ENCODE measurements around the gene CDK5RAP1. TPM values are rescaled to one million over a fixed set of nuclear protein-coding genes. Genes with fewer than 3 reads are reported as not detected.
"Not testable (repeated sequence)": the region's sequence is repeated elsewhere in the genome, so short reads cannot be mapped to it uniquely, and the experiment has no call there.

Gene CDK5RAP1, protein sequence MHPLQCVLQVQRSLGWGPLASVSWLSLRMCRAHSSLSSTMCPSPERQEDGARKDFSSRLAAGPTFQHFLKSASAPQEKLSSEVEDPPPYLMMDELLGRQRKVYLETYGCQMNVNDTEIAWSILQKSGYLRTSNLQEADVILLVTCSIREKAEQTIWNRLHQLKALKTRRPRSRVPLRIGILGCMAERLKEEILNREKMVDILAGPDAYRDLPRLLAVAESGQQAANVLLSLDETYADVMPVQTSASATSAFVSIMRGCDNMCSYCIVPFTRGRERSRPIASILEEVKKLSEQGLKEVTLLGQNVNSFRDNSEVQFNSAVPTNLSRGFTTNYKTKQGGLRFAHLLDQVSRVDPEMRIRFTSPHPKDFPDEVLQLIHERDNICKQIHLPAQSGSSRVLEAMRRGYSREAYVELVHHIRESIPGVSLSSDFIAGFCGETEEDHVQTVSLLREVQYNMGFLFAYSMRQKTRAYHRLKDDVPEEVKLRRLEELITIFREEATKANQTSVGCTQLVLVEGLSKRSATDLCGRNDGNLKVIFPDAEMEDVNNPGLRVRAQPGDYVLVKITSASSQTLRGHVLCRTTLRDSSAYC
- 39.0 and 42.5 TPM in 2 replicates for total RNA-seq

DNA sequence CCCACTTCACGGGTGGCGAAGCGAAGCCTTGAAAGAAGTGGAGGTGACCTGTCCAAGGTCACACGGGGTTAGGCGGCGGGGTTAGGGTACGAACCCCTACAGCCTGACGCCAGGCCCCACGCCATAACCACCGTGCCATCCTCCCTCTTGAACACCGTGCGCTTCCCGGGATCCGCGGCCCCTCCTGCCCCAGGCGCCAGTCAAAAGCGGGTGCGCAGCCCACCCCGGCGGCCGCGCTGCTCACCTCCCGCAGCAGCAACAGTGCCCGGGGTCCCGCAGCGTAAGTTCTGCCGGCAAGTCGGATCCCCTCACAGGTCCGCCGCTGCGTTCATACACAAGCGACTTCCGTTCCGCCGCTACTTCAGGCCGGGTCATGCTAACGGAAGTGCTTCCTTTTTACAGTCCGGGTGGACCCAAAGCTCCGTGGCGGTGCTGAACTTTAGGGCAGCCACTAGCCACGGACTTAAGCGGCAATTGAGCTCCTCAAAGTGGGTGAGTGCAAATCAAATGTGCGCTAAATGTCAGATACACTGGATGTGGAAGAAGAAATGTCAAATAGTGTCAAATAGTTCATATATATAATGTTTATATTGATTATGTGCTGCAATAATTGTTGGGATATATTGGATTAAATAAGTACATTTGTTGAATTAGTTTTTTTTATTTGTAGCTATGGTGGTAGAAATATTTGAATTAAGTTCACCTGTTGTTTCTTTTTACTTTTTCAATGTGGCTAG is at the start of gene CDK5RAP1:
Gene CDK5RAP1, minus strand, starts transcription at position 336 of the 737 bp plus-strand sequence. CDS start 4,455 bp downstream, outside the sequence.
- intact Hi-C loops (cut with micrococcal nuclease) = loop anchor here (1.0 to 5.0 kb wide), 13 partner anchors 29 to 962 kb away; partner anchors contain the start of genes AHCY, C20orf144, CHMP4B and E2F1

DNA sequence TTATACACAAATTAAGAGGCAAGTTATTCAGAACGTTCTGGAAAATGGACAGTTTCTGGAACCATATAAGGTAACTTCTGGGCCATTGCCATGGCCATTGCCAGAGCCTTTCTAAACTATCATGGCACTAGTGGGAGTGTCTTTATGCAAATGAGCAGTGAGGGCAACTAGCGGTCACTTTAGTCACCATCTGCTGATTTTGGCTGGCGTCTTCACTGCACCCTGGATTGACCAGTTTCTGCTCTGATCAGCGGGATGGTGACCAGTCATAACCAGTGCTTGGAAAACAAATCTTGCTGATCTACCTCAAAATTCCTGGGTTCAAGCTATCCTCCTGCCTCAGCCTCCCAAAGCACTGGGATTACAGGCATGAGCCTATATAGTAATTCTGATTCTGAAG is 49.5 kb upstream of the CDK5RAP1 start:
- intact Hi-C loops (cut with micrococcal nuclease) = no loop called here

DNA sequence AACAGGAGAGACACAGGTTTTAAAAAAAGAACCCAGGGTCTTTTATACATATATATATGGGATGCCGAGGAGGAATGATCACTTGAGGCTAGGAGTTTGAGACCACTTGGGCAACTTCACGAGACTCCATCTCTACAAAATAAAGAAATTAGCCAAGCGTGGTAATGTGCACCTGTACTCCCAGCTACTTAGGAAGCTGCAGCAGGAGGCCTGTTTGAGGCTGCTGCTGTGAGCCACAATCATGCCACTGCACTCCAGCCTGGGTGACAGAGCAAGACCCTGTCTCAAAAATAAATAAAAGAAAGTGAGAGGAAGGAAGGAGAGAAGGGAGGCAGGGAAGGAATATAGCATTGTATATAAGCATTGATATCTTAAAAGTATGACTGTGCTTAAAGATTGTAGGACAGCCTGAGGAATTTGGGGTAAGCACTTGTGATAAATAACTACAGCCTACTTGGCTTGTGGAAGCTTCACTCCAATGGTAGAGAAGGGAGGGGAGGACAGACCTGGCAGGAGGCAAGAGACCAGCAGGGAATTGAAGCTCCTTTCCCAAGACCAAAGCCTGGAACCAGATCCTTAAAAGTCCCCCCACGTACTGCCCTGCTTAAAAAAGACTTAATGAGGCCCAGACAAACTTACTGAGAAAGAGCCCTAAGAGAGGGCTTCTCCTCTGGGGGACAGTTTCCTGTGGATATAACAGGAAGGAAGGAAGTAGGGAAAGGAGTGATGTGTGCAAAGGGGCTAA is 44.7 kb upstream of the CDK5RAP1 start:
- intact Hi-C loops (cut with micrococcal nuclease) = loop anchor here (10.0 kb wide), 1 partner anchor 859 kb away; the partner anchor contains the start of gene AHCY

DNA sequence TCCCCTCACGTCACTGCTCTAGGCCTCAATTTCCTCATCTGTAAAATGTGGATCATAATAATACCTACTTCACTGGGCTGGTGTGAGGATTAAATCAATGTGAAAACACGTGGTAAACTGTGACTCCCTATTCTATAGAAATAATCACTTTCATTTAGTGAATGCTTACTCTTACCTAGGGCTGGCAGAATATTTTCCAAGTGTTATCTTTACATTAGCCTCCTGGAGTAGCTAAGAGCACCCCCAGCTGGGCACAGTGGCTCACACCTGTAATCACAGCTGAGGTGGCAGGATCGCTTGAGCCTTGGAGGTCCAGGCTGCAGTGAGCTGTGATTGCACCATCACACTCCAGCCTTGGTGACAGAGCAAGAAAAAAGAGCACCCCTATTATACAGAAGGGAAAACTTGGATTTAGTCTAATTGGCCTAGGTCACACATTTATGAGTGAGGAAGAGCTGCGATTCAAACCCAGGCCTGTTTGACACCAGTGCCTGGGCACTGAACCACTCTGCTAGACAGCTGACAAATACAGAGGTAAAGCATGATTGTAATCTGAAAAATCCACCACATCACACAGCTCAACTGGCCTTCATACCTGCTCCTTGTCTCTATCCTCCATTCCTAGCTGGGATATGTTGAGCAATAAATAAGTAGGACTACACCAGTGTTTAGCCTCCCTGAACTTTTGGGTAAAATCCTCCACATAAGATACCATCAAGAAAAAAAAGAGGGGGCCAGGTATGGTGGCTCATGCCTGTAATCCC is 43.7 kb upstream of the CDK5RAP1 start:
- intact Hi-C loops (cut with micrococcal nuclease) = loop anchor here (1.0 to 10.0 kb wide), 10 partner anchors 12 to 860 kb away; partner anchors contain the start of genes ACTL10, AHCY, CDK5RAP1 and E2F1

DNA sequence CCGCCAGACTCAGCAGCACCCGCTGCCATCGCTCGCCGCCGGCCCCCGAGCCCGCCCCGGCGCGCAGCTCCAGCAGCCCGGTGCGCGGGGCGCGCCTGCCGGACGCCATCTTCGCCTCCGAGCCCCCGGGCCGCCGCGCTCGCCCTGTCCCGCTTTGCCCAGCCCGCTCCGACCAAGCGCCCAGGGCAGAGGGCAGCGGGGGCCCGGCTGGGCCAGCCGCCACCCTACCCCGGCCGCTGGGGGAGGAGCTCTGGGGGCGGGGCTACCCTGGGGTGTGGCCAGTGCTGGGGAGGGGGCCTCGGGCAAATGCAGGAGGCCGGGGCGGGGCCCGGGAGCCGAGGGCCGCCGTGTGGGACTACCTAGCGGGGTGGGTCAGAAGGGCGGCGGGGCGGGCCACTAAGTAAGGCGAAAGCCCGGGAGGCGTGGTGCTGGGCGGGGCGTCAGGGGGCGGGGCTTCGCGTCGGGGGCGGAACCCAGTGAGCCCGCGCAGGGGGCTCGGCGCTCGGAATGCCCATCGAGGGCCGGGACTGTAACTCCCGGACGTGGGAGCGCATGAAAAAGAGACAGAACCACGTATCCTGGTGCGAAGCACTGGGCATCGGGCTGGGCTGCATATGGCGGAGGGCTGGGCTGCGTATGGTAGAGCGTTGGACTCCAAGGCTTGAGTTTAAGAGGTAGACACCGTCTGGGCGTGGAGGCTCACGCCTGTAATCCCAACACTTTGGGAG is 42.4 kb upstream of the CDK5RAP1 start, which contains the start of gene SNTA1:
Gene SNTA1, minus strand, starts transcription at position 252 of the 728 bp plus-strand sequence. Its CDS starts 143 bp downstream, at position 109.
- intact Hi-C loops (cut with micrococcal nuclease) = loop anchor here (1.0 to 10.0 kb wide), 11 partner anchors 14 to 861 kb away; partner anchors contain the start of genes ACTL10, AHCY, CDK5RAP1 and E2F1

DNA sequence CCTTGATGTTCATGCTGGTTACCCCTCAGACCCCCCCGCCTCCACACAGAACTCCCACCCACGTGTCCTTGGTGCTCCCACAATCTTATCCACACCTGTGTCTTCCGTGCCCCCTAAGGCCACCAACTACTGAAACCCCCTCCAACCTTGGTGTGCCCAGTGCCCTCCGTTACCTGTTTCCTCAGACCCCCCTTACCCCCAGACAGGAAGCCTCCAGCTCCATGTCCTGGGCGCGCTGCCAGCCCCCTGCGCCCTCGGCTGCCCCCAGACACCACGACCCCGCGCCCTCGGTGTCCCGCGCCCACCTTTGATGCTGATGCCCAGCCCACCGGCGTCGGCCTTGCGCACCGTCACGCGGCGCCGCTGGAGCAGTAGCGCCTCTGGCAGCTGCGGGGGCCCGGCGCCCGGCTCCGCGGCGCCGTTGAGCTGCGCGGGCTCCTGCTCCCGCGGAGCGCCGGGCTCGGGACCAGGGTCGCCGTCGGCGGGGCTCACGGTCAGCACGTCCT is 41.7 kb upstream of the CDK5RAP1 start:
- intact Hi-C loops (cut with micrococcal nuclease) = loop anchor here (1.0 to 10.0 kb wide), 4 partner anchors 146 to 862 kb away; partner anchors contain the start of genes AHCY and EIF2S2

DNA sequence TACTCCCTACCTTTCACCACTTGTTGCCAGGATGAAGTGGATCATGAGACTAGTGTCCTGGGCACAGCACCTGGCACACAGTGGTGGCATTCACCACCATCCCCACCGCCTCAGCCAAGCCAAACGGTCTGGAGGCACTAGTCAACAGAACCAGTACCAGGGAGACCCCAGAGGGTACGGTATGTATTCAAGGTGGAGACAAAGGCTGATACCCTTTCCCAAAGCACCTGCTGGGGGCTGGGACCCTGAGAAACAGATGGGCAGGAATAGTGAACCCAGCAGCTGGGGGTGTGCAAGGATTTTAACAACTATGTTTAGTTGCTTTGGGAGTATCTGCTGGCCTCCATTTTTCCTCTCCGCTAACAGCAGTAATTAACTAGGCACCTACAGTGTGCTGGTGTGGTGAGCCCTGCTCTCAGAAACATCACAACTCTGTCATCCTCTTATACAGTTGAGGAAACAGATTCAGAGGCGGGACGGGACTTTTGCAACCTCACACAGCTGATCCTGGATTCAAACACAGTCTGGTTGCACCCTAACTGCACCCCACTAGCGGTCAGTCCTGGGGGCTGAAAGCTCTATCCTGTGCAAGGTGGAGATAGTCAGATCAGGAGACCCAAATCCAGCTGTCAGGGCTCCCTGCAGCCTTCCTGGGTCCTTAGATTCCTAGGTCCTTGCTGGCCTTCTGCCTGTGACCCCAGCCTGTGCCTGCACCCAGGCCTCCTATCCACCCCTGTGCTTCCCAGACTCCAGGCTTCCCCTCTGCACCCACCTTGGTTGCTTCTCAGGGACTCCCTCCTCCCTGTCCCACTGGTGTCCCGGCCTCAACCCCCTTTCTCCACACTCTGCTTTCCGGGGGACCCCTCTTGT is 41.1 kb upstream of the CDK5RAP1 start:
- intact Hi-C loops (cut with micrococcal nuclease) = loop anchor here (1.0 to 10.0 kb wide), 4 partner anchors 145 to 862 kb away; partner anchors contain the start of genes AHCY and EIF2S2

DNA sequence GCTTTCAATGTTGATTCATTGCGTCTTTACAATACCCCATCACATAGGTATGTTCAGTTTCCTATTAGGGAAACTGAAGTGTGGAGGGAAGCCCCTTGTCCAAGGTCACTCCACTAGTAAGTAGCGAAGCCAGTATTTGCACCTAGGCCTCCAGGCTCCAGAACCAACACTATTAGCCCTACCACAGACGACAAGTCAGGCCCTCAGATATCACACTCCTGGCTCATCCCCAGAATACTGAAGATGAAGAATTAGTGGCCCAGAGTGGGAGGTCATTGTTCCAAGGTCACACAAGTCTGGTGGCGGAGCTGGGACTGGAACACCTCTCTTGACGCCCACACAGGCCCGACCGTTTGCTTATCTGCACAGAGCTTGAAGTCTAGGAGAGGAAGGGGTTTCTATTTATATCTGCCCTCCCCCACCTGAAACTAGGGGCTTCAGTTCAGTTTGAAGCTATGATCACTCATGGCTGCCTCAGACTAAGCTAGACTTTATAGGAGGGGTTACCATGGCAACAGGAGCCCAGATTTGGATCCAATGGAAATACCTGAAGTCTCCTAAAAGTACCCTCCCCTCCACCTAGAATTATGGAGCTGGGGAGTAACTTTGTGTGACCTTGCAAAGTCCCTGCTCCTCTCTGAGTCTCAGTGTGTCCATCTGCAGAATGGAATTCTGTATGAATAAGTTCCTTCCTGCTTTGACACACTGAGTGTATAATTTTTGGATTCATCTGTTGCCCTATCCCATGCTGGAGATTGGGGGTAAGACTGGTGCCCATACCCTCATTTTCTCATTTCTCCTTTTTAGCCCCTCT is 40.0 kb upstream of the CDK5RAP1 start:
- intact Hi-C loops (cut with micrococcal nuclease) = loop anchor here (5.0 to 10.0 kb wide), 3 partner anchors 144 to 863 kb away; partner anchors contain the start of genes AHCY and EIF2S2

DNA sequence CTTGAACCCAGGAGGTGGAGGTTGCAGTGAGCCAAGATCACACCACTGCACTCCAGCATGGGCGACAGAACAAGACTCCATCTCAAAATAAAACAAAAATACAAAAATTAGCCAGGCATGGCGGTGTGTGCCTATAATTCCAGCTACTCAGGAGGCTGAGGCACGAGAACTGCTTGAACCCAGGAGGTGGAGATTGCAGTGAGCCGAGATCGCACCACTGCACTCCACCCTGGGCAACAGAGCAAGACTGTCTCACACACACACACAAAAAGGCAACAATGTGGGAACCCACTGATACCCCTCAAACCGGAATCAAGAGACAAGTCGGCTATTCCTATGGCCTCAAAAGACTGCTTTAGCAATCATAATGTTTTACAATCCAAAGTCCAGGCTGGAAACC is 39.2 kb upstream of the CDK5RAP1 start:
- intact Hi-C loops (cut with micrococcal nuclease) = loop anchor here (5.0 to 10.0 kb wide), 3 partner anchors 143 to 864 kb away; partner anchors contain the start of genes AHCY and EIF2S2

DNA sequence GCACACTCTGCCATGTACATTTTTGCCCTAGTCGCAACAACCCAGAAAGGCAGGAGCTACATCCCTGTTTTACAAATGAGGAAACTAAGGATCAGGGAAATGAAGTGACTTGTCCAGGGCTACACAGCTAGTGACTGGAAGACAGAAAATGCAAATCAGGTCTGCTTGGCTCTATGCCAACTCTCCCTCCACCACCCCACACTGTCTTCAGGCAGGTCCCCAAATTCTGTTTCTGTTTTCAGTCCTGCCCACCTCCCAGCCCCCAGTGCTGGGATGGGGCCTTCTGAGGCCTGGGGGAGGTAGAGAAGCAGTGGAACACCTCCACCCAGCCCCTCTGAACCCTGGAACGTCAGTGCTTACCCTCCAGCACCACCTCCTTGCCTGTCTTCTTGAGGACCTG is 37.2 kb upstream of the CDK5RAP1 start:
- intact Hi-C loops (cut with micrococcal nuclease) = no loop called here

DNA sequence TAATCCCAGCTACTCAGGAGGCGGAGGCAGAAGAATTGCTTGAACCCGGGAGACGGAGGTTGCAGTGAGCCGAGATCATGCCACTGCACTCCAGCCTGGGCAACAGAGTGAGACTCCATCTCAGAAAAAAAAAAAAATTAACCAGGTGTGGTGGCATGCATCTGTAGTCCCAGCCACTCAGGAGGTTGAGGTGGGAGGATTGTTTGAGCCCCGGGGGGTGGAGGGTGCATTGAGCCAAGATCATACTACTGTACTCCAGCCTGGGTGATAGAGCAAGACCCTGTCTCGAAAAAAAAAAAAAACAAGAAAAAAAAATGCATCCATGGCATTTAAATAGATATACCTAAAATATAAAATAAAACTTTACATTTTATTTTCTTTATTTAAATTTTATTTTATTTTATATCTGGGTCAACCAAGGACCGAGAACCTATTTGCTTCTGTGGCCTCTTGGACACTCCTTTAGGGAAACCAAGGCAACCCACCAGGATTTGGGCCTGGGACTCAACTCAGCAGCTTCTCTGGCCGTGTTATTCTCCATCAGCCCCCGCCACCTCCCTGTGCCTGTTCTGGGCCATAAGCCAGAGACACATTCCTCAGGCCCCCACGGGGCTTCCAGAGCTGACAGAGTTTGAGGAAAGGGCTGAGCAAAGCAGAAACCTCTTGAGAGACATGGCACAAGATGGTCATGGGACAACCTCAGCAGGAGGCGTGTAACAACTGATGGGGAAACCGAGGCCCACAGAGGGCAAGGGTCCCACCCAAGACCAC is 36.0 kb upstream of the CDK5RAP1 start:
- intact Hi-C loops (cut with micrococcal nuclease) = no loop called here

DNA sequence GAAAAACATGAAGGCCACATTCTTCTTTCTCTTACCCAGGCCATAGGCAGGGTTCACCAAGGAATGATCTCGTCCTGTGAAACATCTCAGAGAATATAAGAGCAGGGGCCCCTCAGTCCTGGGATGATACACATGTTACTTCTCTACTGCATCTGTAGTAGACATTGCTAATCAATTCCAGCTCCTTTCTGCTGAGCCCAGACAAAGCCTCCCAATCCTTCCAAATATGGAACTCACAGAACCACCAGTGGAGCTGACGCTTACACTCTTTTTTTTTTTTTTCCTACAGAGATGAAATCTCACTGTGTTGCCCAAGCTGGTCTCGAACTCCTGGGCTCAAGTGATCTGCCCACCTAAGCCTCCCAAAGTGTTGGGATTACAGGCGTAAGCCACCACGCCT is 33.1 kb upstream of the CDK5RAP1 start:
- intact Hi-C loops (cut with micrococcal nuclease) = no loop called here

DNA sequence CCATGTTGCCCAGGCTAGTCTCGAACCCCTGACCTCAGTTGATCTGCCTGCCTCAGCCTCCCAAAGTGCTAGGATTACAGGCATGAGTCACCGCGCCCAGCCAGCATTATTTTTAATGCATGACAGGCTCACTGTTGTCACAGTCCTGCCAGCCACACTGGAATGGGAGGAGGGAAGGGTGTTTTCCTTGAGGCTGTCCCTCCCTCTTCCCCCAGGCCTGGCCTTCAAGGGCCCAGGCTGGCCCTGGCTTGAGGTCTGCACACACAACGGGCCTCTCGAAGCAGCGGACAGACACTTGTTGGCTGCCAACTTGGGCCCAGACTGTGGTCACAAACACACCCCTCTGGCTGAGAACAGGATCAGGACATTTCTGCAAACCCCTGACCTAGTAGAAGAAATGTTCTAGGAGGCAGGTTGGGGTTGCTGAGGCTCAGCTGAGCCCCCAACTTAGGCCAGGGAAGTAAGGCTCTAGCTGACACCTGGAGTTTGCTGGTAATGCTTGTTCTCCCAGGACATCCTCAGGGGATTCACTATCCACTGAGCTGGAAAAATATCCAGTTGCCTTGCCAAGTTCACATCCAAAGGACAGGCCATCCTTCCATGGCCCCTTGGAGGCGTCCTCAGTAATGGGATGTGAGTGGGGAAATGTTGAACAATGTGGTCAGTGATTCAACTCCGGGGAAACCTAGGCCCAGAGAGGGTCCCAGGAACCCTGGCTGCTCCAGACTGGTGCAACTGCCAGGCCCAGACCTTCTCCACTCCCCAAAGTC is 32.3 kb upstream of the CDK5RAP1 start:
- intact Hi-C loops (cut with micrococcal nuclease) = no loop called here

DNA sequence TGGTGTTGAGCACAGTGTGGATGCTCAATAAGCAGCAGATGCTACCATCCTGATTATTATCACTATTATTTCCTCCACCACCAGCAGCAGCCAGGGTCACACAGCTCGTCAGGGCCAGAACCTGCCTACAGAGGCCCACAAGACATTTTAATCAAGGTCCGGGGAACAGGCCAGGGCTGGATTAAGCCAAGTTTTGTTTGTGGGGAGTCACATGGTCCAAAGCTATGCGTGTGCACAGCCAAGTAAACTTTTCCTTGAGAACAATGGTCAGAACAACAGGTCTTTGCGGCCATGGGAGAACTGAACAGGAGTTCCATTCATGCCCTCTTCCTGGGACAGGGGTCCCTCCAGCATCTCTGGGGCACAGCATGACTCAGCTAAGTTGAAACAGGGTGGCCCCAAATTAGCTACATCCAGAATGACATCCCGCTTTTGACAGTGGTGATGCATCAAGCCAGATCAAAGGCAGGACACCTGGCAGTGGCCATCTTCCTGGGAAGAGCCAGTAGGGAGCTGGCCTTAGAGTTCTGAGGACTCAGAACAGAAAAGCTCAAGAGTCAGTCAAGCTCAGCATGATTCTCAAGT is 30.6 kb upstream of the CDK5RAP1 start:
- intact Hi-C loops (cut with micrococcal nuclease) = no loop called here

DNA sequence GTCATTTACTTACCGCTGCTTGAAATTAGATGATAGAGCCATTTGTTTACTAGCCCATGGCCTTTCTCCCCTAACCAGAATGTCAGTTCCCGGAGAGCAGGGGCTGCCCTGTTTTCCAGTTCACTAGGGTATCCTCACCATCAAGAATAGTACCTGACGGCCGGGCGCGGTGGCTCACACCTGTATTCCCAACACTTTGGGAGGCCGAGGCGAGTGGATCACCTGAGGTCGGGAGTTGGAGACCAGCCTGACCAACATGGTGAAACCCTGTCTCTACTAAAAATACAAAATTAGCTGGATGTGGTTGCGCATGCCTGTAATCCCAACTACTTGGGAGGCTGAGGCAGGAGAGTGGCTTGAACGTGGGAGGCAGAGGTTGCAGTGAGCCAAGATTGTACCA is 22.6 kb upstream of the CDK5RAP1 start:
- intact Hi-C loops (cut with micrococcal nuclease) = not testable (repeated sequence)

All from T-helper 1 cell treated with Interleukin-12 subunit alpha and Interleukin-12 subunit beta and Interleukin-4 antibody, amounts not matched to agents 30 ng/mL and 1 ng/mL, for 36 hours (primary cell).